Suprapubic skin (tissue), 4 donors: ENCODE measurements around the gene PCDHB6.

Experiments used
- EP300 ChIP-seq: sonication (generic); formaldehyde crosslinking; IDR thresholded peaks from one replicate; pipeline ENCODE4 v1.6.1; 2017; ENCODE audit warnings: antibody characterized with exemption
- POLR2AphosphoS5 ChIP-seq, 3 donors: sonication (generic); formaldehyde crosslinking; IDR thresholded peaks; one replicate each; pipeline ENCODE4 v1.6.1; 2017; ENCODE audit warnings: antibody characterized with exemption in 3 of 3
- TF ChIP-seq, protein P1 (sequence below), 2 donors: fragments of 200-600 bp in 1 of 2; fragments of 450-650 bp in 1 of 2; sonication (generic) in 1 of 2; IDR thresholded peaks; one replicate each; pipeline ENCODE4 v1.5.1; 2016 to 2019; ENCODE audit warnings: antibody characterized with exemption in 2 of 2, mild to moderate bottlenecking in 1 of 2, moderate library complexity in 1 of 2

DNA sequence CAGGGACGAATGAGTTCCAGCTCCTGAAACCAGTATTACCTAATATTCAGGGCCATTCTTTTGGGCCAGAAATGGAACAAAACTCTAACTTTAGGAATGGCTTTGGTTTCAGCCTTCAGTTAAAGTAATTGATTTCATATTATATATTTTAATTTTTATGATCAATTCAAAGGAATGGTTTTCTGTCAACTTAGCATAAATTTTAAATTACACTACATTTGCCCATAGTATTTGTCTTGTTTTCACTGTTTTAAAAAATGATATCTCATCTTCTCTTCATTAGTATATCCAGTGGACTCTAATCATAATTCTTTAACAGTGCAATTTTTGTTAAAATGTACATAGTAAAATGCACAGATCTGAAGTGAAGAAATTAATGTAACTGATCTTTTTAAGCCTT, 30.5 kb downstream of the PCDHB6 start:
- TF ChIP-seq, protein P1, sequence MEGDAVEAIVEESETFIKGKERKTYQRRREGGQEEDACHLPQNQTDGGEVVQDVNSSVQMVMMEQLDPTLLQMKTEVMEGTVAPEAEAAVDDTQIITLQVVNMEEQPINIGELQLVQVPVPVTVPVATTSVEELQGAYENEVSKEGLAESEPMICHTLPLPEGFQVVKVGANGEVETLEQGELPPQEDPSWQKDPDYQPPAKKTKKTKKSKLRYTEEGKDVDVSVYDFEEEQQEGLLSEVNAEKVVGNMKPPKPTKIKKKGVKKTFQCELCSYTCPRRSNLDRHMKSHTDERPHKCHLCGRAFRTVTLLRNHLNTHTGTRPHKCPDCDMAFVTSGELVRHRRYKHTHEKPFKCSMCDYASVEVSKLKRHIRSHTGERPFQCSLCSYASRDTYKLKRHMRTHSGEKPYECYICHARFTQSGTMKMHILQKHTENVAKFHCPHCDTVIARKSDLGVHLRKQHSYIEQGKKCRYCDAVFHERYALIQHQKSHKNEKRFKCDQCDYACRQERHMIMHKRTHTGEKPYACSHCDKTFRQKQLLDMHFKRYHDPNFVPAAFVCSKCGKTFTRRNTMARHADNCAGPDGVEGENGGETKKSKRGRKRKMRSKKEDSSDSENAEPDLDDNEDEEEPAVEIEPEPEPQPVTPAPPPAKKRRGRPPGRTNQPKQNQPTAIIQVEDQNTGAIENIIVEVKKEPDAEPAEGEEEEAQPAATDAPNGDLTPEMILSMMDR (IDR thresholded peaks at IDR 0.05) = no peak
- TF ChIP-seq EP300 (no peak), POLR2AphosphoS5 (IDR thresholded peaks at IDR 0.05) (no peak)
